Ishikawa (cell line): ENCODE measurements around the gene ARHGEF39.

Experiments
- CREB1 ChIP-seq: IDR thresholded peaks from 2 replicates; pipeline ENCODE4 v1.6.1; 2012; ENCODE audit warnings: low read depth
- EGR1 ChIP-seq: IDR thresholded peaks from 2 replicates; pipeline ENCODE4 v1.6.1; 2012
- EP300 ChIP-seq: IDR thresholded peaks from 2 replicates; pipeline ENCODE4 v1.6.1; 2012; ENCODE audit warnings: borderline replicate concordance
- FOXM1 ChIP-seq: IDR thresholded peaks from 2 replicates; pipeline ENCODE4 v1.6.1; 2012; ENCODE audit warnings: low read depth, borderline replicate concordance
- NFIC ChIP-seq: IDR thresholded peaks from 2 replicates; pipeline ENCODE4 v1.6.1; 2012
- RAD21 ChIP-seq: IDR thresholded peaks from 2 replicates; pipeline ENCODE4 v1.6.1; 2012; ENCODE audit warnings: low read depth
- TEAD4 ChIP-seq: IDR thresholded peaks from 2 replicates; pipeline ENCODE4 v1.6.1; 2012
- YY1 ChIP-seq: IDR thresholded peaks from 2 replicates; pipeline ENCODE4 v1.6.1; 2012; ENCODE audit warnings: low read depth
- TF ChIP-seq, protein P1 (sequence below): IDR thresholded peaks from 2 replicates; pipeline ENCODE4 v1.6.1; 2012
- TF ChIP-seq, protein P2 (sequence below): IDR thresholded peaks from 2 replicates; pipeline ENCODE4 v1.6.1; 2012; ENCODE audit warnings: low read depth, mild to moderate bottlenecking

DNA sequence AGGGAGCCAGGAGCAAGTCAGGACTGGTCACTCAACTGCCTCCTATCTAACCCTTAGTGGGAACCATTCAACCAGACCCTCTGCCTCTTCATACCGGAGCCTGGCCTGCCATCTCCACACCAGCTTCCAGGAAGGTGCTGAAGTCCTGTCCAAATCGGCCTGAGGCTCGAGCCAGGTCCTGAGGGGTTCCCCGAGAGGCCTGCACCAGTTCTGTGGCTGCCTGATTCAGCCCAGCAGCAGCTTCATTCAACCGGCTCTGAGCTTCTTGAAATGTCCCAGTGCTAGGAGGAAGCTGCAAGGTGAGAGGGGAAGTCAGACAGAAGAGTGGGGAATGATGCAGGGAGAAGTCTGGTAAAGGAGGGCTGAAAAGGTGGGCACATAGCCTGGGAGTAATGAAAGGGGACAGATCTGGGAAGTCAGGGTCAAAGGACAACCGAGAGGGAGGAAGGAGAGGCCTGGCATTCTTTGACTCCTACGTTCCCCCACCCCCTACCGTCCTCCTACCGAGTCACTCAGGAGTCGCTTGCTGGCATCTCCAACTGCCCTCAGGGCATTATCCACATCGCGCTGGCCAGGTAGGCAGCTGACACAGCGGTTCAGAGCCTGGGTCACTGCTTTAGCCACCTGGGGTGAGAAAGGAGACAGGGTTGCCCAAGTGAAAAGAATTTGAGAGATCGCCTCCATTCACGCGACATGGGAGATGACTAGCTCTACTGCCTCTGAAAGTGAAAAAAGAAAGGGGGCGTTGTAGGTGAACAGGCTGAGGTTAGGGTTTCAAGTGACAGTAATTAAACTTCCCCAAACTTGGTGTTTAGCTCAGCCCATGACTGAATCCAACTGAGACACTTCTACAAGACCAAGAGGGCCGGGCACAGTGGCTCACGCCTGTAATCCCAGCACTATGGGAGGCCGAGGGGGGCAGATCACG is 46.8 kb upstream of the ARHGEF39 start:
- TF ChIP-seq, protein P1, sequence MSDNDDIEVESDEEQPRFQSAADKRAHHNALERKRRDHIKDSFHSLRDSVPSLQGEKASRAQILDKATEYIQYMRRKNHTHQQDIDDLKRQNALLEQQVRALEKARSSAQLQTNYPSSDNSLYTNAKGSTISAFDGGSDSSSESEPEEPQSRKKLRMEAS: no peak
- TF ChIP-seq NFIC (no peak), RAD21 (no peak), CREB1 (no peak), EP300 (no peak), TEAD4 (no peak), YY1 (no peak), FOXM1 (no peak), EGR1 (no peak)
- TF ChIP-seq, protein P2, sequence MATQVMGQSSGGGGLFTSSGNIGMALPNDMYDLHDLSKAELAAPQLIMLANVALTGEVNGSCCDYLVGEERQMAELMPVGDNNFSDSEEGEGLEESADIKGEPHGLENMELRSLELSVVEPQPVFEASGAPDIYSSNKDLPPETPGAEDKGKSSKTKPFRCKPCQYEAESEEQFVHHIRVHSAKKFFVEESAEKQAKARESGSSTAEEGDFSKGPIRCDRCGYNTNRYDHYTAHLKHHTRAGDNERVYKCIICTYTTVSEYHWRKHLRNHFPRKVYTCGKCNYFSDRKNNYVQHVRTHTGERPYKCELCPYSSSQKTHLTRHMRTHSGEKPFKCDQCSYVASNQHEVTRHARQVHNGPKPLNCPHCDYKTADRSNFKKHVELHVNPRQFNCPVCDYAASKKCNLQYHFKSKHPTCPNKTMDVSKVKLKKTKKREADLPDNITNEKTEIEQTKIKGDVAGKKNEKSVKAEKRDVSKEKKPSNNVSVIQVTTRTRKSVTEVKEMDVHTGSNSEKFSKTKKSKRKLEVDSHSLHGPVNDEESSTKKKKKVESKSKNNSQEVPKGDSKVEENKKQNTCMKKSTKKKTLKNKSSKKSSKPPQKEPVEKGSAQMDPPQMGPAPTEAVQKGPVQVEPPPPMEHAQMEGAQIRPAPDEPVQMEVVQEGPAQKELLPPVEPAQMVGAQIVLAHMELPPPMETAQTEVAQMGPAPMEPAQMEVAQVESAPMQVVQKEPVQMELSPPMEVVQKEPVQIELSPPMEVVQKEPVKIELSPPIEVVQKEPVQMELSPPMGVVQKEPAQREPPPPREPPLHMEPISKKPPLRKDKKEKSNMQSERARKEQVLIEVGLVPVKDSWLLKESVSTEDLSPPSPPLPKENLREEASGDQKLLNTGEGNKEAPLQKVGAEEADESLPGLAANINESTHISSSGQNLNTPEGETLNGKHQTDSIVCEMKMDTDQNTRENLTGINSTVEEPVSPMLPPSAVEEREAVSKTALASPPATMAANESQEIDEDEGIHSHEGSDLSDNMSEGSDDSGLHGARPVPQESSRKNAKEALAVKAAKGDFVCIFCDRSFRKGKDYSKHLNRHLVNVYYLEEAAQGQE: no peak
